Bronchial epithelial cell (primary cell): ENCODE measurements around the gene SLC6A3. TPM values are rescaled to one million over a fixed set of nuclear protein-coding genes. Genes with fewer than 3 reads are reported as not detected.
A peak's percentile ranks its signal among the peaks of the same experiment; 100 is the strongest.

Experiments
- DNase-seq: peaks from one replicate; pipeline ENCODE4 v3.0.0-alpha.2; 2010; ENCODE audit warnings: low read depth
- FAIRE-seq: peaks from 2 replicates; lab custom pipeline; 2011; peaks lifted over from hg19 to GRCh38; lab: Jason Lieb, UNC
- H3K27me3 ChIP-seq: 2 replicates; pipeline ENCODE4 v1.5.1; 2011; ENCODE audit warnings: low read length; ENCODE audit not compliant: control insufficient read depth, insufficient read depth
- H3K36me3 ChIP-seq: 2 replicates; pipeline ENCODE4 v1.5.1; 2011; ENCODE audit warnings: low read length; ENCODE audit not compliant: control insufficient read depth, insufficient read depth
- H3K4me3 ChIP-seq: 2 replicates; pipeline ENCODE4 v1.5.1; 2011; ENCODE audit warnings: mild to moderate bottlenecking, low read depth, low read length, control low read depth
- total RNA-seq: library from RNA; depleted of rRNA; stranded (reverse); fragments of >200 nt; gene quantifications from 2 replicates; pipeline ENCODE4 v1.2.1, GENCODE V29; 2014
- TF ChIP-seq, protein P1 (sequence below): IDR thresholded peaks from 2 replicates; pipeline ENCODE4 v1.5.1; 2011; ENCODE audit warnings: mild to moderate bottlenecking, moderate library complexity, low read length, control low read depth, inconsistent platforms; ENCODE audit not compliant: insufficient read depth, severe bottlenecking

The SLC6A3 gene
- total RNA-seq, 1 donor from 2014 or later = not detected

DNA sequence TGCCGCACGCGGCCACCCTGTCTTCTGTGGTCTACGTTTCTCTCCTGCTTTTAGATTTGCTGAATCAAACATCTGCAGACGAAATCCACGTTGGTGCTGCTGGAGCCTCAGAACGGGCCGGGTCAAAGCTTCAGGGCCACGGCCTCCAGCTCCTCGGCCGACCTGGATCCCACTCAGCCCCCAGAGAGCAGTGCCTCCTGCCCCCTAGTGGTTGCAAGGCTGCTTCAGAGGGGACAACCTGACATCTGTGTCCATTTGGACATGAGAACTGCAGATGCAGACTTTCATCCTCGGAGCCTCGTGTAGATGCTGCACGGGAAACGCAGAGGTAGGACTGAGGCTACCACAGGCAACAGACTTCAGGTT lies 23.0 kb upstream of the SLC6A3 start:
- FAIRE-seq = no peak
- TF ChIP-seq, protein P1, sequence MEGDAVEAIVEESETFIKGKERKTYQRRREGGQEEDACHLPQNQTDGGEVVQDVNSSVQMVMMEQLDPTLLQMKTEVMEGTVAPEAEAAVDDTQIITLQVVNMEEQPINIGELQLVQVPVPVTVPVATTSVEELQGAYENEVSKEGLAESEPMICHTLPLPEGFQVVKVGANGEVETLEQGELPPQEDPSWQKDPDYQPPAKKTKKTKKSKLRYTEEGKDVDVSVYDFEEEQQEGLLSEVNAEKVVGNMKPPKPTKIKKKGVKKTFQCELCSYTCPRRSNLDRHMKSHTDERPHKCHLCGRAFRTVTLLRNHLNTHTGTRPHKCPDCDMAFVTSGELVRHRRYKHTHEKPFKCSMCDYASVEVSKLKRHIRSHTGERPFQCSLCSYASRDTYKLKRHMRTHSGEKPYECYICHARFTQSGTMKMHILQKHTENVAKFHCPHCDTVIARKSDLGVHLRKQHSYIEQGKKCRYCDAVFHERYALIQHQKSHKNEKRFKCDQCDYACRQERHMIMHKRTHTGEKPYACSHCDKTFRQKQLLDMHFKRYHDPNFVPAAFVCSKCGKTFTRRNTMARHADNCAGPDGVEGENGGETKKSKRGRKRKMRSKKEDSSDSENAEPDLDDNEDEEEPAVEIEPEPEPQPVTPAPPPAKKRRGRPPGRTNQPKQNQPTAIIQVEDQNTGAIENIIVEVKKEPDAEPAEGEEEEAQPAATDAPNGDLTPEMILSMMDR = peak; percentile 25
- DNase-seq = no peak

DNA sequence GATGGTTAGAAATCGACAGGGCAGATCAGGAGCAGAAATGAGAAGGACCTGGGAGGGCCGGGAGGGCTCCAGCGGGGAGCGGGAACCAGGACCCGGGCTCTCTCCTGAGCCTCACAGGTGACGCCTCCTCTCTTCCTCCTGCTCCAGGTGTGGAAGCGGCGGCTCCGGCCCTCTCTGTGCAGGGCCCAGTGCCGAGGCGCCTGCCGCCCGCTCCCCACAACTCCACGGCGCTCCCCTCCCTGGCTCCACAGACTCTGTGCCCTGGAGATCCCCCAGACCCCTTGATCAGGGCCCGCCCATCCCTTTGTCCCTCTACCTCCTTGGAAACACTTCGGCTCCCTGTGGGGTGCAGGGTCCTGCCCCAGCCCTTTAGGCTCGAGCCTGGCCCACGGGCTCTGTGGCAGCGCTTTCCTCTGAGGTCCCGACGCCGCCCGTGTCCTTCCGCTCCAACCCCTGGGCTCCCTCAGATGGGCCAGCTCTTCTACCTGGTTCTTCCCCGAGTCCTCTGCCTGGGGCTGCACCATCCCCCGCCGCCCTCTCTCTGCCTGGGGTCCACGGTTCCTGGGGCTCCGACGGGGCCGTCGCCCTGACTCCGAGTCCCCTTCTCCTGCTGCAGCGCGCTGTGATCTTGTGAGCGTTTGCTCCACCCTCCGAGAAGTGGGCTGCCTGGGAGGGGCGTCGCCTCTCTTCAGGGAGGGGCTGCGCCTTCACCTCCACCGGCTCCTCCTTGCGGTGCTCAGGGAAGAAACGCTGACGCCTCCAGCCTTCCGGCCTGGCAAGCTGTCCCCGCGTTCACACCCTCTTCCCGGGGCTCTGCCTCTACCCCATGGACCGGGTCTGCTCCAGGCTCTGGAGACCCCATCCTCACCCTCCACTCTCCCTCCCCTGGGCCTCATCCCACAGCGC lies 22.4 kb upstream of the SLC6A3 start:
- DNase-seq (no peak), FAIRE-seq (no peak)
- Histone ChIP-seq H3K4me3 (no peak overlapping the region), H3K27me3 (no peaks in the 10 kb centered on the region), H3K36me3 (peaks cover 7% of the 10 kb centered on the region)
- TF ChIP-seq, protein P1 = no peak

More for the DNA sequence above, 23.0 kb upstream of the SLC6A3 start:
- Histone ChIP-seq H3K36me3 (peaks cover 10% of the 10 kb centered on the region), H3K4me3 (no peak overlapping the region), H3K27me3 (no peaks in the 10 kb centered on the region)

DNA sequence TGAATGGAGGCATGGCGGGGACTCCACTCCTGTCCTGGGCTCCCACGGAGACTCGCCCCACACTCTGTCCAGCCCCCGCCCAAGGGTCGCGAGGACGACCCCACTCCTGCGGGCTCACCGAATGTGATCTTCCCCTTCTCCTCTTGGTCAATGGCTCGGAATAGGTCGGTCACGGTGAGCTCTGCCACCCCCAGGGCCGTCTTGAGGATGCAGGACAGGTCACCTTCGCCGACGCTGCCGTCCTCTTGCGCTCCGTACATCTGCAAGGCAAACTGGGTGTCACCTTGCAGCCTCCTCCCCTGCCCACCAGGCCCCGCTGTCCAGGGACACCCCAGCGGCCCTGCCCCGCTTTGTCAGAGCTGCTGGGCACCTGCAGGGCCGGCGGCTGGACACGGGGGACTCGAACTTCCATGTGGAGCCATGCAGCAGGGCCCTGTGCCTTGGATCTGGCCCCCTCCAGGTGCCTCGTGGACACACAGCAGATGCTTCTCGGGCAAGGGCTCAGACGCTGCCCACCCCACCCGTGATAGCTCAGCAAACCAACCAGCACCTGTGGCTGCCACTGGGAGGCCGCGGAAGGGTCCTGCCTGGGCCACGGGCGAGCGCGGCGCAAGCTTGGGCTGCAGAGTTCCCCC lies 21.5 kb upstream of the SLC6A3 start:
- Histone ChIP-seq H3K4me3 (no peak overlapping the region), H3K36me3 (peaks cover 7% of the 10 kb centered on the region), H3K27me3 (no peaks in the 10 kb centered on the region)
- DNase-seq = no peak
- FAIRE-seq = no peak
- TF ChIP-seq, protein P1 = no peak

DNA sequence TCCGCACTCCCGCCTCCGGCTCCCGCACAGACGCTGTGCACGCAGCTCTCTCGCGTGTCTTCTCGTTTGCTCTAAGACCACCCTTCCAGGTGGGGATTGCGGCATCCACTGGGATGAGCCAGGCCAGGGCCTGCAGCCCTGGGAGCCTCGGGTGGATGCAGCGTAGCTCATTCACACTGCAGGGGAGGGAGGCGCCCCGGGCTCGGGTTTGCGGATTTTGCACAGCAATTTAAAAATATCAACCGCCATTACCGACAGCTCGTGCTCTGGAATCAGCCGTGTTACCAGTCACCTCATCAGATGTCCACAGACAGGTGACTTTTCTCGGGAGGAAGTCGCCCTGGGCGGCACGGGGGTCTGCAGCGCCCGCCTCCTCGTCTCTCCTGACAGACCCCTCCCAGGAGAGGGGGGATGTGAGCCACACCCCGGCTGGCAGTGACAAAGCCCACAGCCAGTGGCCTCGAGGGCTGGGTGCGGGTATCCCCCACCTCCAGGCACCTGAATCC lies 20.8 kb upstream of the SLC6A3 start:
- DNase-seq = no peak
- no peaks in the 10 kb centered on the region for H3K27me3 ChIP-seq
- H3K36me3 ChIP-seq = peaks cover 7% of the 10 kb centered on the region
- H3K4me3 ChIP-seq = no peak overlapping the region
- TF ChIP-seq, protein P1 = no peak
- FAIRE-seq = no peak

DNA sequence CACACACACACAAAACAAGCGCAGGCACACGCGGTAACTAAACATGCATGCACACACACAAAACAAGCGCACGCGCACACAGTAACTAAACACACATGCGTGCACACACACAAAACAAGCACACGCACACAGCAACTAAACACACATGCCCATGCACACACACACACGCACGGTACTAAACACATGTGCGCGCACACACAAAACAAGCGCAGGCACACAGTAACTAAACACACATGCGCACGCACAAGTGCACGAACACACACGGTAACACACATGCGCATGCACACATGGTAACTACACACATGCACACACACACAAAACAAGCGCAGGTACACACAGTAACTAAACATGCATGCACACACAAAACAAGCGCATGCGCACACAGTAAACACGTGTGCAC lies 19.9 kb upstream of the SLC6A3 start:
- Histone ChIP-seq H3K27me3 (no peaks in the 10 kb centered on the region), H3K4me3 (no peak overlapping the region), H3K36me3 (peaks cover 7% of the 10 kb centered on the region)
- FAIRE-seq = no peak
- TF ChIP-seq, protein P1 = no peak
- no peak for DNase-seq
